Natural killer cell treated with Interleukin-12 subunit alpha and Interleukin-12 subunit beta and Interleukin-15 and Interleukin-18, amount 100 ng/mL, for 72 hours (primary cell): Measurements from ENCODE around the gene GSC2. TPM values are rescaled to one million over a fixed set of nuclear protein-coding genes. Genes with fewer than 3 reads are reported as not detected.

Source experiments
- ATAC-seq, 2 donors: fragments of 150-1000 bp; cut with Tn5 transposase in 1 of 2; sonication (Bioruptor Pico), chemical (Tn5 transposase) in 1 of 2; 2 replicates each; pipeline ENCODE4 v1.10.0; 2021
- DNase-seq: peaks from one replicate; pipeline ENCODE4 v3.0.0; 2022; ENCODE audit warnings: low spot score
- H3K27ac Mint-ChIP-seq, 2 donors: 1 replicate in 1 of 2; 2 replicates in 1 of 2; pipeline ENCODE4 v1.8.0; 2022; ENCODE audit warnings: mixed read lengths in 2 of 2, mild to moderate bottlenecking in 1 of 2, moderate library complexity in 1 of 2
- H3K27me3 Mint-ChIP-seq, 2 donors: 1 replicate in 1 of 2; 2 replicates in 1 of 2; pipeline ENCODE4 v1.8.0; 2022; ENCODE audit warnings: mixed read lengths in 2 of 2
- H3K36me3 Mint-ChIP-seq: one replicate; pipeline ENCODE4 v1.8.0; 2022; ENCODE audit warnings: mixed read lengths
- H3K4me1 Mint-ChIP-seq, 2 donors: 1 replicate in 1 of 2; 2 replicates in 1 of 2; pipeline ENCODE4 v1.8.0; 2022; ENCODE audit warnings: low read depth in 2 of 2, mixed read lengths in 2 of 2, mild to moderate bottlenecking in 1 of 2
- H3K4me3 Mint-ChIP-seq: one replicate; pipeline ENCODE4 v1.8.0; 2022; ENCODE audit warnings: mixed read lengths
- H3K9me3 Mint-ChIP-seq: 2 replicates; pipeline ENCODE4 v1.8.0; 2022; ENCODE audit warnings: mixed read lengths
- total RNA-seq, 2 donors: library from RNA; stranded (reverse); gene quantifications; one replicate each; pipeline ENCODE4 v1.2.3, GENCODE V29; 2022

GSC2 gene
- total RNA-seq, 2 donors from 2014 or later = not detected

- no peaks in the 10 kb centered on the region for H3K36me3 Mint-ChIP-seq
- H3K27ac Mint-ChIP-seq = peak overlapping the region; percentile 49 to 78
- no peaks in the 10 kb centered on the region for H3K9me3 Mint-ChIP-seq
- ATAC-seq (no peak), DNase-seq (no peak)
- peaks cover 40 to 41% of the 10 kb centered on the region in 2 donors for H3K4me1 Mint-ChIP-seq
- H3K27me3 Mint-ChIP-seq = no peaks in the 10 kb centered on the region
- H3K4me3 Mint-ChIP-seq = peak overlapping the region; percentile 86
Observed at GRCh38 chr22:19120829-19121630, 29.1 kb downstream of the GSC2 start.

GRCh38 chr22:19119949-19120348 lies 30.1 kb downstream of the GSC2 start:
- Mint-ChIP-seq H3K9me3 (no peaks in the 10 kb centered on the region), H3K36me3 (no peaks in the 10 kb centered on the region), H3K4me3 (peak overlapping the region; percentile 86), H3K27ac (no peak overlapping the region), H3K27me3 (no peaks in the 10 kb centered on the region), H3K4me1 (peaks cover 49 to 51% of the 10 kb centered on the region in 2 donors)
- no peak for ATAC-seq
- no peak for DNase-seq

GRCh38 chr22:19118329-19118880 lies 31.7 kb downstream of the GSC2 start:
- Mint-ChIP-seq H3K4me3 (no peak overlapping the region), H3K4me1 (peaks cover 54 to 56% of the 10 kb centered on the region in 2 donors), H3K9me3 (no peaks in the 10 kb centered on the region), H3K27me3 (no peaks in the 10 kb centered on the region), H3K36me3 (no peaks in the 10 kb centered on the region), H3K27ac (peak overlapping the region in 1 of 2 donors; percentile 25)
- ATAC-seq (no peak), DNase-seq (peak; percentile 3)

GRCh38 chr22:19117111-19117512 lies 33.0 kb downstream of the GSC2 start:
- DNase-seq (no peak), ATAC-seq (no peak)
- Mint-ChIP-seq H3K4me1 (peaks cover 46 to 48% of the 10 kb centered on the region in 2 donors), H3K36me3 (no peaks in the 10 kb centered on the region), H3K27me3 (no peaks in the 10 kb centered on the region), H3K27ac (peak overlapping the region in 1 of 2 donors; percentile 32), H3K9me3 (no peaks in the 10 kb centered on the region), H3K4me3 (no peak overlapping the region)

GRCh38 chr22:19115628-19116027 lies 34.5 kb downstream of the GSC2 start:
- Mint-ChIP-seq H3K9me3 (no peaks in the 10 kb centered on the region), H3K4me1 (peaks cover 48 to 51% of the 10 kb centered on the region in 2 donors), H3K27me3 (no peaks in the 10 kb centered on the region), H3K27ac (no peak overlapping the region), H3K36me3 (no peaks in the 10 kb centered on the region), H3K4me3 (no peak overlapping the region)
- DNase-seq (no peak), ATAC-seq (no peak)

- ATAC-seq (peak in 1 of 2 donors; percentile 56), DNase-seq (no peak)
- Mint-ChIP-seq H3K4me1 (peaks cover 45 to 47% of the 10 kb centered on the region in 2 donors), H3K27me3 (no peaks in the 10 kb centered on the region), H3K9me3 (no peaks in the 10 kb centered on the region), H3K27ac (no peak overlapping the region), H3K36me3 (no peaks in the 10 kb centered on the region), H3K4me3 (no peak overlapping the region)
Observed at GRCh38 chr22:19114984-19115552, 35.0 kb downstream of the GSC2 start.

GRCh38 chr22:19113429-19113828 lies 36.7 kb downstream of the GSC2 start:
- H3K4me3 Mint-ChIP-seq = no peak overlapping the region
- DNase-seq (no peak), ATAC-seq (no peak)
- H3K9me3 Mint-ChIP-seq = no peaks in the 10 kb centered on the region
- H3K36me3 Mint-ChIP-seq = no peaks in the 10 kb centered on the region
- H3K27me3 Mint-ChIP-seq = no peaks in the 10 kb centered on the region
- no peak overlapping the region for H3K27ac Mint-ChIP-seq
- H3K4me1 Mint-ChIP-seq = peaks cover 53 to 59% of the 10 kb centered on the region in 2 donors

- no peaks in the 10 kb centered on the region for H3K27me3 Mint-ChIP-seq
Observed at GRCh38 chr22:19111584-19111983, 38.5 kb downstream of the GSC2 start.

GRCh38 chr22:19111140-19111539 lies 39.0 kb downstream of the GSC2 start:
- Mint-ChIP-seq H3K4me3 (no peak overlapping the region), H3K9me3 (no peaks in the 10 kb centered on the region), H3K4me1 (peaks cover 55 to 62% of the 10 kb centered on the region in 2 donors), H3K36me3 (no peaks in the 10 kb centered on the region), H3K27me3 (no peaks in the 10 kb centered on the region), H3K27ac (peak overlapping the region; percentile 51 to 58)
- no peak for ATAC-seq
- DNase-seq = no peak

More at GRCh38 chr22:19111584-19111983, 38.5 kb downstream of the GSC2 start:
- no peak overlapping the region for H3K4me3 Mint-ChIP-seq
- H3K4me1 Mint-ChIP-seq = peaks cover 57 to 62% of the 10 kb centered on the region in 2 donors
- peak overlapping the region; percentile 51 to 58 for H3K27ac Mint-ChIP-seq
- ATAC-seq (no peak), DNase-seq (no peak)
- no peaks in the 10 kb centered on the region for H3K9me3 Mint-ChIP-seq
- no peaks in the 10 kb centered on the region for H3K36me3 Mint-ChIP-seq

- Mint-ChIP-seq H3K4me1 (peaks cover 55 to 61% of the 10 kb centered on the region in 2 donors), H3K4me3 (no peak overlapping the region), H3K9me3 (no peaks in the 10 kb centered on the region), H3K27ac (peak overlapping the region; percentile 51 to 58), H3K36me3 (no peaks in the 10 kb centered on the region), H3K27me3 (no peaks in the 10 kb centered on the region)
- ATAC-seq = no peak
- DNase-seq = no peak
Observed at GRCh38 chr22:19110646-19111045, 39.4 kb downstream of the GSC2 start.

GRCh38 chr22:19110064-19110458 lies 40.0 kb downstream of the GSC2 start:
- H3K27me3 Mint-ChIP-seq = no peaks in the 10 kb centered on the region
- H3K36me3 Mint-ChIP-seq = no peaks in the 10 kb centered on the region
- H3K27ac Mint-ChIP-seq = peak overlapping the region; percentile 67 to 88
- peaks cover 49 to 57% of the 10 kb centered on the region in 2 donors for H3K4me1 Mint-ChIP-seq
- ATAC-seq (no peak), DNase-seq (peak; percentile 31)
- H3K9me3 Mint-ChIP-seq = no peaks in the 10 kb centered on the region
- peak overlapping the region; percentile 68 for H3K4me3 Mint-ChIP-seq

GRCh38 chr22:19109198-19110063 lies 40.7 kb downstream of the GSC2 start:
- DNase-seq = no peak

GRCh38 chr22:19108807-19109197 lies 41.3 kb downstream of the GSC2 start:
- H3K4me1 Mint-ChIP-seq = peaks cover 44 to 52% of the 10 kb centered on the region in 2 donors
- H3K9me3 Mint-ChIP-seq = no peaks in the 10 kb centered on the region
- H3K27me3 Mint-ChIP-seq = no peaks in the 10 kb centered on the region
- DNase-seq (no peak), ATAC-seq (no peak)
- peak overlapping the region; percentile 68 for H3K4me3 Mint-ChIP-seq
- H3K36me3 Mint-ChIP-seq = no peaks in the 10 kb centered on the region
- peak overlapping the region; percentile 67 to 88 for H3K27ac Mint-ChIP-seq

More at GRCh38 chr22:19109198-19110063, 40.7 kb downstream of the GSC2 start:
- peak; percentile 91 to 92 for ATAC-seq
- Mint-ChIP-seq H3K36me3 (no peaks in the 10 kb centered on the region), H3K4me1 (peaks cover 44 to 52% of the 10 kb centered on the region in 2 donors), H3K27ac (peak overlapping the region; percentile 67 to 88), H3K9me3 (no peaks in the 10 kb centered on the region), H3K27me3 (no peaks in the 10 kb centered on the region), H3K4me3 (peak overlapping the region; percentile 68)
